HG03442 (cell line): Measurements from ENCODE around the gene CPEB1.
"Not testable (repeated sequence)": the region's sequence is repeated elsewhere in the genome, so short reads cannot be mapped to it uniquely, and the experiment has no call there.

Source experiments
- ATAC-seq: cut with Tn5 transposase; IDR thresholded peaks from one replicate; pipeline ENCODE4 v1.9.1; 2021; ENCODE audit warnings: mild to moderate bottlenecking, moderate library complexity; ENCODE audit not compliant: unreplicated experiment

The CPEB1 gene

DNA sequence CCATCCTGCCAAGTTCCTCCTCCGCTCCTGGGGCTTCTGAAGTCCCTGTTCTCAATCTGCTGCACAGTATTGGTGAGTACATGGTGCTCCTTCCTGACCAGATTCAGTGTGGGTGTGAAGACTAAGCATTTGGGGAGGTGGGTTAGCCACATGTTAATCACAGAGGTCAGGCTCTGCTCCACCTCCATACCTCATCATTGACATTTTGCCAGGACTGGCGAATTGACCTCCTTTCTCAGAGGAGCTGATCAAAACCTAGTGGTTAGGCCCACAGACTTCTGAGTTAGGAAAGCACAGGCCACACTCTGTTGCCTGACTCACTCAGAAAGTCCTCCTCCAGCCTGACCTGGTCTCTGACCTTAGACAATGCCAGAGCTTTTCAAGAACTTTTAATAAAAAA lies 98.5 kb downstream of the CPEB1 start:
- no peak for ATAC-seq

GRCh38 chr15:82545478-82545877 lies 101.7 kb downstream of the CPEB1 start:
- ATAC-seq: no peak

DNA sequence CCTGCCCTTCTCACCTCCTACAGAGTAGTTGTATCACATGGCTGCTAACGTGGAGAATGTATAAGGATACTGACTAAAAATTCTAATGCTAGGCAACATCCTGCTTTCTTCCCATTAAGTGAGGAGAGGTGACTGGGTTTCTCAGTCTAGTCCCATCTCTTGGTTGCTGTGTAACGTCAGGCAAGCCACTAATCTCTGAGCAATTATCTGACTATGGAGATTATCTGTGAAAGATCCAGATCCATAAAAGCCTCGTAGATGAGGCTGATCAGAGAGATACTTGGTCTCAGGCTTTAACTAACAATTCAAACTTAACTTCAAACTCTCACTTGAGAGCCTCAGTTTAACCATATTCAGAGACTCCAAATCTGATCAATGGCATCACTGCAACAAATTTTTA lies 102.2 kb downstream of the CPEB1 start:
- ATAC-seq: no peak

GRCh38 chr15:82544431-82544830 lies 102.7 kb downstream of the CPEB1 start:
- ATAC-seq: no peak

DNA sequence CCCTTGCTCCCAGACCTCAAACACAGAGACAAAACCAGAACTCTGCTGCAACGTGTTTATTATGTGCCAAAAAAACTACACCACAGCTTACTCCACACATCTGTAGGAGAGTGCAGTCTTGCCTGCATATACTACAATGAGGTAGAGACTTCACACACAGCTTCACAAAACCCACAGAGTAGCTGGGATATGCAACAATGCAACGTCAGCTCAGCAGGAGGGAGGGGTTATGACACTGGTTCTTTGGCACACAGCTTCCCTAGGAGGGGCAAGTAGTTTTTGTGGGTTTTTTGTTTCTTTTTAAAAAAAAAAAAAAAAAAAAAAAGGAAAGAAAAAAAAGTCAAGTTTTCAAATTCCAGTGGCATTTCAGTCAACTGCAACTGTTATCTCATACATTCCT lies 104.0 kb downstream of the CPEB1 start:
- no peak for ATAC-seq

DNA sequence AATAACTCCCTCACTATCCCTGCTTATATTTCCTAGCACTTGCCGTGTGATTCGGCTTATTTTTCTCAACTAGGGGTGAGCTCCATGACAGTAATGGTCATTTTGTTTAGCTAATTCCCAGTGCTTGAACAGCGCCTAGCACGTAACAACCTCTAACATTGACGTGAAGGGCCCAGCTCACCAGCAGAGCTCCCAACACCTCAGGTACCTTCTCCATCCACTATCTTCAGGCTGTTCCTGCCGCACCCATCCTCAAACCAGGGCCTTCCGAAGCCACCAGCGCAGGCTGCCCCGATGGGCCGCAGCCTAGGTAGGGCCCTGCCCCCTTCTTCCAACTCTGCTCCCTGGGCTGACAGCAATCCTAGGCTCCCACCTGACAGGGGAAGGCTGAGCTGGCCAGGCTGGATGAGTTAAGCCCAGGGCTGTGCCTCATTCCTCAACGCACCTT lies 106.2 kb downstream of the CPEB1 start:
- ATAC-seq: no peak

GRCh38 chr15:82540055-82540983 lies 106.8 kb downstream of the CPEB1 start, which contains the start of gene RPS17:
TSS of gene RPS17 (minus strand) at chr15:82540457. CDS start at chr15:82540428, 29 bp downstream.
- ATAC-seq: peak; percentile 90

DNA sequence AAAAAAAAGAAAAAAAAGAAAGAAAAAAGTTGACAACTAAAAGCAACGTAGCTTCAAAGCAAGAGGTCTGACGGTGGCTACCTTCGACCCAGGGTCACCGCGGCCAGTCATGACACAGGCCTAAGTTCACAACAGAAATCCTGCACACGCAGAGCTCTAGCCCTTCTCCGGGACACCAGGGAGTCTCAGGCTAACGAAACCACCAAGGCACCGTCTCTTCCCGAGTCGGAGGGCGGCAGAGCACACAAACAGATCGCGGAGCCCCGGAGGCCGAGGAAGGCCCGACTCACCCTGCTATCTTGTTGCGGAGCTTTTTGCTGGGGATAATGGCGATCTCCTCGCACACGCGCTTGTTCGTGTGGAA lies 107.5 kb downstream of the CPEB1 start:
- ATAC-seq: peak; percentile 2

- ATAC-seq: no peak
Observed at GRCh38 chr15:82538961-82539690, 108.0 kb downstream of the CPEB1 start.

GRCh38 chr15:82537351-82537908 lies 109.7 kb downstream of the CPEB1 start:
- ATAC-seq: no peak

DNA sequence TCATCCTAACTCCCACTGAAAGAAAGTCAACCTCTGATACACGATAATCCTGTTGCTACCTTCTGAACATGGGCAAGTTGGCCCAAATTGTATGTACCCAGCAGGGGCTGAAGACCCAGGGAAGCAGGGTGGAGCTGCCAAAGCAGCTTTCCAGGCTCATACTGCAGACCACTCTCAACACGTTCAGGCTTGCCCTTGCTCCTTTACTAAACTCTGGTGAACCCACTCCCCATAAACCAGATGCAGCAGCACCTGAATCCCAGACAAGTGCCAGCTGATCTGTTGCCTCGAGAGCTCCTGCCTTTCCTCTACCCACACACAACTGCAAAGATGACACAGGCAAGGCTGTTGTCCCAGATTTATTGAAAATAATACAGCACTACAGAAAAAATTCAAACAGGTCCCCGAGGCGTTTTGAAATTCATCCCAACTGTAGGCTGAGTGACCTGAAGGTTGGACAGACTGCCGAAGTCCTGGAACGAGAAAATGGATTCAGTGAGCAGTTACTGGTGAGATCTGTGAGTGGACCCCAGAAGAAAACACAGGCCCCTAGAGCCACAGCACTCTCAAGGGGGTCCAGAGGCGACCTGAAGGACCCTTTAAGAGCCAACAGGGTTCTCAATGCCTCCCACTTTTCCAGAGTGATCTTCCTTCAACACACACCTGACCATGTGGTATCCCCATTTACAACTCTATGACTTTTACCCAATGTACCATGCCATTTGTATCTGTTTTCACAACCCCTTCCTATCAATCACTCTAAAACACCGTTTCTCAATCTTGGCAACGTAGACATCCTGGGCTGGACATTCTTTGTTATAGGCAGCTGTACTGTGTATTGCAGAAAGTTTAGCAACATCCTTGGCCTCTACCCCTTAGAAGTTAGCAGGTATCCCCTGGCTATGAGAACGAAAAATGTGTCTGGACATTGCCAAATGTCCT lies 110.5 kb downstream of the CPEB1 start:
- ATAC-seq: no peak

DNA sequence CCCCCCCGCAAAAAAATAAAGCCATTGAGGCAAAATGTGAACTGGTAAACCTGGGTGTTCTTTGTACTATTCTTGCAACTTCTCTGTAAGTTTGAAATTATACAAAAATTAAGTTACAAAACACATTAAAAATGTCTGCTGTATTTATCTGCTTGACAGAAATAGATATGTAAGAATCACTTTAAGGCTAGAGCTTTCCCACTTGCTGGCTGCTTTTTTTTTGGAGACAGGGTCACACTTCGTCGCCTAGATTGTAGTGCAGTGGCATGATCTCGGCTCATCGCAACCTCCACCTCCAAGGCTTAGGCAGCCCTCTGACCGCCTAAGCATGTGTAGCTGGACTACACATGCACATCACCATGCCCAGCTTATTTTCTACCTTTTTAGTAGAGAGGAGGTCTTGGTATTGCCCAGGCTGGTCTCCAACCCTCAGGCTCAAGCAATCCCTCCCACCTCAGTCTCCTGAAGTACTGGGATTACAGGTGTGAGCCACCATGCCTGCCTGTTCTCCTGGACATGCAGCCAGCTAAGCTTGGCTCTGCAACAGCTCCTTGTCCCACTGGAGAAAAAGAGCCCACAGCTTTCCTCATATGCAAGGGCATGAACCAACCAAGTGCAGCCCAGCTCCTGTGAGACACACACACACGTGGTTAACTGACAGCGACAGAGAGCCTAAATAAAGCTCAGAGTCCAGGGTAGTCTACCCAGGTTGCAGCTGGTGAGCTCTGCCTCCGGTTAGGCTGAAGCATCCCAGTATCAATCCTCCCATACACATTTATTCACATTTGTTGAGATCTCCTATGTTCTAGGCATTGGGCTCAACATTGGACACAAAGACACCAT lies 111.4 kb downstream of the CPEB1 start:
- ATAC-seq: no peak

- not testable (repeated sequence) for ATAC-seq
Observed at GRCh38 chr15:82535151-82535550, 112.0 kb downstream of the CPEB1 start.

GRCh38 chr15:82534457-82534861 lies 112.7 kb downstream of the CPEB1 start:
- not testable (repeated sequence) for ATAC-seq

DNA sequence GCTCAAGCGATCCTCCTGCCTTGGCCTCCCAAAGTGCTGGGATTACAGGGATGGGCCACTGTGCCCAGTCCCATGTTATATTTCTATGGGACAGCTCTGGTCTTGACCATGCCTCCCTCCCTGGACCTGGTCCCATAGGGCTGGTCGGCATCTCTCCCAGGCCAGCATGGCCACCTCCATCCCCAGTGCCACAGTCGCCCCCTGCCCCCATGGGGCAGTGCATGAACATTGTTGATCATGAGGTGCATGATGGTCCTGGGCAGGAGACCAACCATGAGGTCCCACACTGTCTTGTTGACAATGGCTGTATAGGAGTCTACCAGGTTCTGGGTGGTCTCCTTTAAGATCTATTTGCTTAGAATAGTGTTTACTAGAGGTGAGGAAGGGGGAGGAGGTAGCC lies 113.4 kb downstream of the CPEB1 start:
- no peak for ATAC-seq

DNA sequence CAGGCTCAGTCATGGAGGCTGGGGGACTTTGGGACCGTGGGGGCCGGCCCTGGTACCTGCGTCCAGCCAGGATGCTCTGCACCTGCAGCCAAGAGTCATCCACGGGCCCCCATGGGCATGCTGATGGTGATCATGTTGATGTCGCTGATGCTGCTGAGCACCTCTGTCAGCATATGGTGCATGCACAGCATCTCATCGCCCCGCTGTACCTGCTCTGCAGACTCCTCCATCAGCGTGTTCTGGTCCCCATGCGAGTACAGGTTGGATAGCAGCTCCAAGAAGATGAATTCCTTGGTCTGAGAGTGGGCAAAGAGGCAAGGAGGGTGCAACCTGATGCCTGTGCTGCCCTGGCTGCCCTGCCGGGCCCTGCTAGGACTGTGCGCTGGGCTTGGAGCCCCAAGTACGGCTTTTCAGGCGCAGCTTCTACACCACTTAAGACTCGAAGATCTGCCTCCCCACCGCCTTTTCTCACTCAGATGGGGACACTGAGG lies 114.1 kb downstream of the CPEB1 start:
- ATAC-seq: no peak

GRCh38 chr15:82532383-82532990 lies 114.7 kb downstream of the CPEB1 start:
- ATAC-seq: no peak

DNA sequence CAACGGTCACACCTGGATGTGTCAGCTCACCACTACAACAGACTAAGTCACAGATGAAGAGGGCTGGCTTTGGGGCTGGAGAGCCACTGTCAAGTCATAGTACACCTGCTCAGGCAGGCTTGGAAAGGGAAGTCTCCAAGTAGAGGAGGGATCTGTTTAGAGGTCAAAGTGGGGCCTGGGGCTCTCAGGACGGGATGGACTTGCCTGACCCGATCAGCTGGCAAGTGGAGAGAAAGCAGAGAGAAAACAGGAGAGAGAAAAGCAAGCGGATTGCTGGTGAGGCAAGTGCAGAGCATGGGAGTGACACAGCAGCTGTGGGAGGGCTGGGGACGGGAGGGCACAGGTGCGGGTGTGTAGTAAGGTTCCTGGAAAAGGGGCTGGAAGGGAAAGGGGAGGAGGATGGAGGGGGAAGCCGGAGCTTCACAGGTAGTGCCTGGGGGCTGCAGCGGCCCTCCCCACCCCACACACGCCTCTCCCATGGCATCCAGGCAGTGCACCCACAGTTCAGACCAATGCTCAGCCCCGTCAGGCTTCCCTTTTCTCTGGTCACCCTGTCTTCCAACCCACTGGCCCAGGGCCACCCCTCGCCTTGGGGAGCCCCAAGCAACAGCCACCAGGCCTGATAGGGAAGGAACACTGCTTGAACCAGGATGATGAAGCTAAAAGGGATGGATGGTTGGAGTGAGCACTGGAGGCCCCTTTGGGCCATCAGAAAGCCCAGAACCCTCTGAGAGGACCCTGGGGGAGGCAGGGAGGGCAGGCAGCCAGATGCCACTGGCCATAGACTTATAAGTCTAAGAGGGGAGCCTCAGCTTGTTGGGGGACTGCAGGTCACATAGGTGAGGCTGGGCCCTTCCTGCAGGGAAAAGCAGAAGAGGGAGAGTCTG lies 115.4 kb downstream of the CPEB1 start:
- ATAC-seq: no peak
